Endothelial cell of umbilical vein (primary cell): ENCODE measurements around the gene TOP2B. TPM values are rescaled to one million over a fixed set of nuclear protein-coding genes. Genes with fewer than 3 reads are reported as not detected.

Experiments
- BruUV-seq: library from RNA; stranded (reverse); fragments of 400-500 nt; replicated peaks from 2 replicates; lab custom pipeline; 2021; lab: Mats Ljungman, UMichigan
- CTCF ChIA-PET: fragments of 300-600, 350-600 bp; sonication (Branson Sonifier 250); formaldehyde crosslinking; loops from one replicate; lab custom pipeline; 2021; ENCODE audit warnings: antibody characterized with exemption, inconsistent platforms; lab: Charles Lee
- POLR2A ChIA-PET: fragments of 300-600, 350-600 bp; sonication (Branson Sonifier 250); formaldehyde crosslinking; loops from one replicate; lab custom pipeline; 2021; ENCODE audit warnings: antibody characterized with exemption, inconsistent platforms; lab: Charles Lee
- DNase-seq: peaks from one replicate; pipeline ENCODE4 v3.0.0-alpha.2; 2011; ENCODE audit warnings: low read depth, low spot score
- FAIRE-seq: peaks from 2 replicates; lab custom pipeline; 2011; peaks lifted over from hg19 to GRCh38; lab: Jason Lieb, UNC
- H2AFZ ChIP-seq: 2 replicates; pipeline ENCODE4 v1.6.0; 2012; ENCODE audit warnings: low read depth, low read length, control low read depth, inconsistent platforms
- H3K27ac ChIP-seq: 2 replicates; pipeline ENCODE4 v1.5.1; 2011; ENCODE audit warnings: low read depth, mild to moderate bottlenecking, control low read depth, low read length, moderate library complexity; ENCODE audit not compliant: insufficient read depth
- H3K27me3 ChIP-seq, 2 experiments: 2 replicates each; pipeline versions ENCODE4 v1.6.0 to v1.6.1; 2011; ENCODE audit warnings: low read length in 2 of 2, mixed read lengths in 1 of 2; ENCODE audit not compliant: control insufficient read depth in 2 of 2, insufficient read depth in 2 of 2
- H3K36me3 ChIP-seq, 2 experiments: 2 replicates in 1 of 2; 3 replicates in 1 of 2; pipeline ENCODE4 v1.5.1; 2011; ENCODE audit warnings: low read length in 2 of 2, mild to moderate bottlenecking in 1 of 2, moderate library complexity in 1 of 2; ENCODE audit not compliant: control insufficient read depth in 2 of 2, insufficient read depth in 2 of 2; ENCODE audit errors: extremely low read depth in 1 of 2
- H3K4me1 ChIP-seq: 3 replicates; pipeline ENCODE4 v1.5.1; 2011; ENCODE audit warnings: mild to moderate bottlenecking, low read length; ENCODE audit not compliant: control insufficient read depth, insufficient read depth; ENCODE audit errors: extremely low read depth
- H3K4me2 ChIP-seq: 2 replicates; pipeline ENCODE4 v1.6.1; 2011; ENCODE audit warnings: low read length, control low read depth, mixed read lengths; ENCODE audit not compliant: insufficient read depth
- H3K4me3 ChIP-seq, 3 experiments: fragments of 200-600 bp in 1 of 3; sonication (generic), shearing (Covaris generic) in 1 of 3; replicated peaks in 1 of 3; 2 replicates each; pipeline ENCODE4 v1.5.1; 2011 to 2016; ENCODE audit warnings: control low read depth in 3 of 3, low read length in 3 of 3, mild to moderate bottlenecking in 2 of 3, inconsistent platforms in 1 of 3, low read depth in 1 of 3, moderate library complexity in 1 of 3; ENCODE audit not compliant: insufficient read depth in 1 of 3
- H3K79me2 ChIP-seq: 2 replicates; pipeline ENCODE4 v1.6.0; 2012; ENCODE audit warnings: low read length, inconsistent platforms; ENCODE audit not compliant: control insufficient read depth, insufficient read depth
- H3K9ac ChIP-seq: replicated peaks from 2 replicates; pipeline ENCODE3; 2011; ENCODE audit warnings: low read length, control low read depth; ENCODE audit not compliant: insufficient read depth; ENCODE audit errors: extremely low read depth
- H3K9me1 ChIP-seq: replicated peaks from 3 replicates; pipeline ENCODE4 v1.6.0; 2011; ENCODE audit warnings: mild to moderate bottlenecking, low read length; ENCODE audit not compliant: control insufficient read depth, insufficient read depth; ENCODE audit errors: extremely low read depth
- H3K9me3 ChIP-seq: replicated peaks from 2 replicates; pipeline ENCODE4 v1.5.1; 2012; ENCODE audit warnings: low read length, inconsistent platforms; ENCODE audit not compliant: control insufficient read depth, insufficient read depth
- H4K20me1 ChIP-seq: replicated peaks from 2 replicates; pipeline ENCODE3; 2011; ENCODE audit warnings: mild to moderate bottlenecking, low read length; ENCODE audit not compliant: control insufficient read depth, insufficient read depth; ENCODE audit errors: extremely low read depth
- EZH2 ChIP-seq: IDR thresholded peaks from 2 replicates; pipeline ENCODE4 v1.6.1; 2012; ENCODE audit warnings: borderline replicate concordance, low read depth, mild to moderate bottlenecking, moderate library complexity, low read length, inconsistent platforms; ENCODE audit not compliant: severe bottlenecking
- FOS ChIP-seq: IDR thresholded peaks from 2 replicates; pipeline ENCODE4 v1.6.1; 2011; ENCODE audit warnings: mild to moderate bottlenecking, low read length, moderate library complexity, borderline replicate concordance; ENCODE audit not compliant: insufficient read depth
- GATA2 ChIP-seq: IDR thresholded peaks from 2 replicates; pipeline ENCODE4 v1.7.0; 2011; ENCODE audit warnings: low read depth, mild to moderate bottlenecking, moderate library complexity, mixed read lengths, low read length; ENCODE audit not compliant: insufficient read length, insufficient read depth
- POLR2A ChIP-seq: IDR thresholded peaks from 2 replicates; pipeline ENCODE4 v1.6.1; 2012; ENCODE audit warnings: low read depth, mild to moderate bottlenecking, control low read depth, low read length
- dilution Hi-C: fragments of 300-500 bp; cut with MboI; formaldehyde crosslinking; loops from one replicate; pipeline ENCODE4 v1.15.0; 2019; ENCODE audit warnings: low sequenced_read_pairs; ENCODE audit not compliant: extremely low pct_ligation_motif_present
- intact Hi-C: fragments of 100-400 bp; cut with micrococcal nuclease; formaldehyde crosslinking; loops from one replicate; pipeline ENCODE4 v1.10.0; 2022
- polyA plus RNA-seq, 4 experiments: library from polyadenylated mRNA; depleted of rRNA in 3 of 4; stranded (reverse) in 3 of 4; unstranded in 1 of 4; fragments of >200 nt; gene quantifications; 2 replicates each; pipeline versions ENCODE4 v1.2.1 to v1.2.3, GENCODE V29; 2011 to 2012; ENCODE audit warnings: missing spikeins in 1 of 4
- total RNA-seq: library from RNA; stranded (reverse); gene quantifications from 2 replicates; pipeline ENCODE4 v1.2.3, GENCODE V29; 2021
- TF ChIP-seq, protein P1 (sequence below), 2 donors: IDR thresholded peaks; 1 replicate in 1 of 2; 2 replicates in 1 of 2; pipeline ENCODE4 v1.5.1; 2011; ENCODE audit warnings: low read length in 2 of 2, mild to moderate bottlenecking in 2 of 2, moderate library complexity in 2 of 2, control low read depth in 1 of 2, inconsistent platforms in 1 of 2, low read depth in 1 of 2; ENCODE audit not compliant: insufficient read depth in 1 of 2; ENCODE audit errors: extremely low read depth in 1 of 2

Gene TOP2B
- total and polyA plus RNA-seq, 2 donors (not counting 3 experiments of a cell fraction or from before 2014, with no cell fraction given), result 20.4 to 98.9 TPM

GRCh38 chr3:25648925-25649830 lies 15.5 kb downstream of the TOP2B start:
- FAIRE-seq, result no peak

More at GRCh38 chr3:25648925-25649830, 15.5 kb downstream of the TOP2B start:
- H3K4me2 ChIP-seq, result no peak overlapping the region
- H2AFZ ChIP-seq, result no peak overlapping the region
- peaks cover 86% of the 10 kb centered on the region for H3K79me2 ChIP-seq
- no peak overlapping the region for H3K9ac ChIP-seq
- CTCF ChIA-PET, result interaction anchor here (0.7 to 8.0 kb wide), 23 partner anchors 9 to 1604 kb away, joined by 3 to 254 read pairs (median 5); partner anchors contain the start of genes NGLY1 and OXSM
- no peak for DNase-seq
- POLR2A ChIA-PET, result no interaction called here
- intact Hi-C loops, result loop anchor here (1.0 to 2.0 kb wide), 6 partner anchors 14 to 262 kb away; partner anchors contain the start of gene NGLY1
- no TSS peak for BruUV-seq
- H4K20me1 ChIP-seq, result peaks cover 17% of the 10 kb centered on the region
- TF ChIP-seq, protein P1, sequence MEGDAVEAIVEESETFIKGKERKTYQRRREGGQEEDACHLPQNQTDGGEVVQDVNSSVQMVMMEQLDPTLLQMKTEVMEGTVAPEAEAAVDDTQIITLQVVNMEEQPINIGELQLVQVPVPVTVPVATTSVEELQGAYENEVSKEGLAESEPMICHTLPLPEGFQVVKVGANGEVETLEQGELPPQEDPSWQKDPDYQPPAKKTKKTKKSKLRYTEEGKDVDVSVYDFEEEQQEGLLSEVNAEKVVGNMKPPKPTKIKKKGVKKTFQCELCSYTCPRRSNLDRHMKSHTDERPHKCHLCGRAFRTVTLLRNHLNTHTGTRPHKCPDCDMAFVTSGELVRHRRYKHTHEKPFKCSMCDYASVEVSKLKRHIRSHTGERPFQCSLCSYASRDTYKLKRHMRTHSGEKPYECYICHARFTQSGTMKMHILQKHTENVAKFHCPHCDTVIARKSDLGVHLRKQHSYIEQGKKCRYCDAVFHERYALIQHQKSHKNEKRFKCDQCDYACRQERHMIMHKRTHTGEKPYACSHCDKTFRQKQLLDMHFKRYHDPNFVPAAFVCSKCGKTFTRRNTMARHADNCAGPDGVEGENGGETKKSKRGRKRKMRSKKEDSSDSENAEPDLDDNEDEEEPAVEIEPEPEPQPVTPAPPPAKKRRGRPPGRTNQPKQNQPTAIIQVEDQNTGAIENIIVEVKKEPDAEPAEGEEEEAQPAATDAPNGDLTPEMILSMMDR (IDR thresholded peaks at IDR 0.05; ENCODE audit: extremely low read depth in 1 of 2, insufficient read depth in 1 of 2, low read depth in 1 of 2, low read length in 2 of 2), result no peak
- TF ChIP-seq POLR2A (no peak), EZH2 (no peak), FOS (no peak), GATA2 (no peak)
- H3K4me3 ChIP-seq, result no peak overlapping the region
- H3K9me3 ChIP-seq, result no peaks in the 10 kb centered on the region
- H3K27ac ChIP-seq, result no peak overlapping the region
- no peaks in the 10 kb centered on the region for H3K9me1 ChIP-seq
- dilution Hi-C loops, result no loop called here
- no peaks in the 10 kb centered on the region for H3K4me1 ChIP-seq
- H3K36me3 ChIP-seq, result no peaks in the 10 kb centered on the region
- no peaks in the 10 kb centered on the region for H3K27me3 ChIP-seq
